ENCODE measurements around the gene MEP1A.
"Not testable (repeated sequence)": the region's sequence is repeated elsewhere in the genome, so short reads cannot be mapped to it uniquely, and the experiment has no call there.

MEP1A gene

GRCh38 chr6:46774736-46775135 lies 18.5 kb upstream of the MEP1A start:
- 95% methylated on average over 20 of the region's 24 CpGs for WGBS

DNA sequence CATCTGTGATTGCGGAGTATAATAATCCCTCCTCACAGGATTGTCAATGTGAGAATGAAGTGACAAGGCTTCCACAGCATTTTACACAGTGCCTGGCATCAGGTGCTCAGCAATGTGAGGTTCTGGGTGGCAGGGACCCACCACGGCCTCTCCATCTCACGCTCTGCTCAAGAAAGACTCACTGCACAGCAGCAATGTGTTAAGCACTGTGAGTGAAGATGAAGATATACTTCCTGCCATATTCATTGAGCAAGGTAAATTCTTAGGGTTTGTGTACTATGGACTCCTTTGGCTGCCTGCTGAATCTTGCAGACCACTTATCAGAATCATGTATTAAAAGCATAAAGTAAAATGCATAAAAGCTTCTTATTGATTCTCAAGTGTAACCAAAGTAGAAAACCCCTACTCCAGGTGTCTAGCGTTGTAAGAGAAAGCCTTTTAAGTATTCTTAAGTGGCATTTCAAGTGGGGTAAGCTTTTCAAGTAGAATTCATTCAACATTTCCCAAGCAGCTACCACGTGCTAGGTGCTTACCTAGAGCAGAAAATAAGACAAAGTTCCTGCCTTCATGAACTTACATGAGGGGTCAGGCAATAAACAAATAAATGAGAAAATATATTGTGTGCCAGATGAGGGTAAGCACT lies 17.0 kb upstream of the MEP1A start:
- H2AK5ac ChIP-seq (ENCODE audit: low read length, severe bottlenecking): no peak overlapping the region
- no peak overlapping the region for H3K18ac ChIP-seq (ENCODE audit: low read depth in 1 of 2, low read length in 2 of 2)
- H3K4me2 ChIP-seq (ENCODE audit: low read length, poor library complexity, severe bottlenecking): no peak overlapping the region
- peaks cover 0 to 4% of the 10 kb centered on the region in 2 experiments for H3K27me3 ChIP-seq (ENCODE audit: control insufficient read depth in 1 of 2, insufficient read depth in 1 of 2, low read length in 2 of 2)
- no peak overlapping the region for H2BK15ac ChIP-seq (ENCODE audit: low read depth, poor library complexity, severe bottlenecking)
- H2BK5ac ChIP-seq (ENCODE audit: low read depth, low read length, poor library complexity, severe bottlenecking): no peak overlapping the region
- no peaks in the 10 kb centered on the region for H3K9me3 ChIP-seq (ENCODE audit: control insufficient read depth, low read length)
- H3K4me1 ChIP-seq (ENCODE audit: control insufficient read depth, insufficient read depth, low read depth, low read length): no peaks in the 10 kb centered on the region
- H4K8ac ChIP-seq (ENCODE audit: low read length): no peak overlapping the region
- H3K27ac ChIP-seq (ENCODE audit: low read length, poor library complexity, severe bottlenecking): no peak overlapping the region
- H3K4ac ChIP-seq (ENCODE audit: low read depth in 1 of 2, low read length in 2 of 2): no peak overlapping the region
- 85% methylated on average over 4 of the region's 5 CpGs for WGBS
- H3K79me1 ChIP-seq (replicated peaks; ENCODE audit: low read length, poor library complexity, severe bottlenecking): no peaks in the 10 kb centered on the region
- no peak overlapping the region for H3K9ac ChIP-seq (ENCODE audit: low read length)
- H3K14ac ChIP-seq (ENCODE audit: low read length in 2 of 2): no peak overlapping the region
- DNase-seq: no peak
- no peak overlapping the region for H2BK12ac ChIP-seq (ENCODE audit: low read length in 2 of 2)
- no peak overlapping the region for H2AFZ ChIP-seq (ENCODE audit: low read depth, low read length)
- H3K36me3 ChIP-seq (ENCODE audit: control insufficient read depth in 1 of 2, insufficient read depth in 2 of 2, low read depth in 1 of 2, low read length in 2 of 2): no peaks in the 10 kb centered on the region
- no peak overlapping the region for H4K91ac ChIP-seq (ENCODE audit: low read length)
- H3K23ac ChIP-seq (ENCODE audit: low read length in 2 of 2): no peak overlapping the region
- no peak overlapping the region for H2BK120ac ChIP-seq (ENCODE audit: low read depth, low read length)
- H3K4me3 ChIP-seq (ENCODE audit: insufficient read depth in 1 of 2, low read depth in 1 of 2, low read length in 2 of 2): no peak overlapping the region

More at GRCh38 chr6:46774736-46775135, 18.5 kb upstream of the MEP1A start:
- H3K4me1 ChIP-seq (ENCODE audit: control insufficient read depth, insufficient read depth, low read depth, low read length); H3K27ac ChIP-seq (ENCODE audit: low read length, poor library complexity, severe bottlenecking); H2BK5ac ChIP-seq (ENCODE audit: low read depth, low read length, poor library complexity, severe bottlenecking); H3K23ac ChIP-seq (ENCODE audit: low read length in 2 of 2); H3K4ac ChIP-seq (ENCODE audit: low read depth in 1 of 2, low read length in 2 of 2); H3K14ac ChIP-seq (ENCODE audit: low read length in 2 of 2); H3K4me2 ChIP-seq (ENCODE audit: low read length, poor library complexity, severe bottlenecking); H3K27me3 ChIP-seq (ENCODE audit: control insufficient read depth in 1 of 2, insufficient read depth in 1 of 2, low read length in 2 of 2); H3K36me3 ChIP-seq (ENCODE audit: control insufficient read depth in 1 of 2, insufficient read depth in 2 of 2, low read depth in 1 of 2, low read length in 2 of 2); H2AFZ ChIP-seq (ENCODE audit: low read depth, low read length); H3K79me1 ChIP-seq (replicated peaks; ENCODE audit: low read length, poor library complexity, severe bottlenecking); H2AK5ac ChIP-seq (ENCODE audit: low read length, severe bottlenecking); DNase-seq; H4K91ac ChIP-seq (ENCODE audit: low read length); H2BK15ac ChIP-seq (ENCODE audit: low read depth, poor library complexity, severe bottlenecking); H3K18ac ChIP-seq (ENCODE audit: low read depth in 1 of 2, low read length in 2 of 2); H3K9ac ChIP-seq (ENCODE audit: low read length); H3K4me3 ChIP-seq (ENCODE audit: insufficient read depth in 1 of 2, low read depth in 1 of 2, low read length in 2 of 2); H2BK12ac ChIP-seq (ENCODE audit: low read length in 2 of 2); H3K9me3 ChIP-seq (ENCODE audit: control insufficient read depth, low read length); H2BK120ac ChIP-seq (ENCODE audit: low read depth, low read length); H4K8ac ChIP-seq (ENCODE audit: low read length): not testable (repeated sequence)

DNA sequence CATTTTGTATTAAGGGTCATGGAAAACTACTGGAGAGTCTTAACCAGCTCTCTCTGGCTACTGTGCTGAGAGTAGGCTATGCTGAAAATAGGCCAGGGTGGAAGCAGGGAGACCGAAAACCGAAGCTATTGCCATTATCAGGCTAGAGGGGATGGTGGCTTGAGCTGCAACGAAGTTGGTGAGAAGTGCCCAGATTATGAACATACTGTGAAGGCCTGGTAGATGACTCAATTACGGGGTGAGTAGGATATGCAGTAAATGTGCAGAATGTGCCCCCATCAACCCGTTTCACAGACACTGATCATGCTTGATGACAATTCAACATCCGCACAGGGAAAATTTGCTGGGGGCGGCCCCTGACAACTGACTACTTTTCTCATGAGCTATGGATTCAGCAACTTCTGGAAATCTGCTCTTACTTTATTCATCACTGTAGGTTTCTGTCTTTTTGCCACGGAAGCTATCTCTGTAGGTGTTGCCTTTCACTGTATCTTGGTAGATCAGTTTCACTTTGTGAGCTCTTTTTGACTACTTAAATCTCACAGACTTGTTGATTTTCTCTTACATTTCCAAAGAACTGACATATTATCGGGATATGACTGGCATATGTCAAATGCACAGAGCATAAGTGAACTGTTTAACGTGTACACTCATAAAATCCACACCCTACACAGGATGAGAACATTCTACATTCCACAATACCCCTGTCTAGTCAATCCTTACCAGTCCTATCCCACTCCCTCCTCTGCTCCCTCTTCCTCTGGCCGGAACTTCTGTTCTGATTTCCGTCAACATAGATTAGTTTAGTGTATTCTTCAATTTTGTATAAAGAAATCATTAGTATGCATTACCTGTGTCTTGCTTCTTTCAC lies 15.5 kb upstream of the MEP1A start:
- Histone ChIP-seq H4K8ac (ENCODE audit: low read length) (no peak overlapping the region), H3K4me1 (ENCODE audit: control insufficient read depth, insufficient read depth, low read depth, low read length) (no peaks in the 10 kb centered on the region), H3K18ac (ENCODE audit: low read depth in 1 of 2, low read length in 2 of 2) (no peak overlapping the region), H2BK120ac (ENCODE audit: low read depth, low read length) (no peak overlapping the region), H3K4me2 (ENCODE audit: low read length, poor library complexity, severe bottlenecking) (no peak overlapping the region), H2BK12ac (ENCODE audit: low read length in 2 of 2) (no peak overlapping the region), H3K9me3 (ENCODE audit: control insufficient read depth, low read length) (no peaks in the 10 kb centered on the region), H2BK5ac (ENCODE audit: low read depth, low read length, poor library complexity, severe bottlenecking) (no peak overlapping the region), H2BK15ac (ENCODE audit: low read depth, poor library complexity, severe bottlenecking) (no peak overlapping the region), H3K79me1 (replicated peaks; ENCODE audit: low read length, poor library complexity, severe bottlenecking) (no peaks in the 10 kb centered on the region), H2AK5ac (ENCODE audit: low read length, severe bottlenecking) (no peak overlapping the region), H3K27ac (ENCODE audit: low read length, poor library complexity, severe bottlenecking) (no peak overlapping the region), H3K9ac (ENCODE audit: low read length) (no peak overlapping the region), H3K4me3 (ENCODE audit: insufficient read depth in 1 of 2, low read depth in 1 of 2, low read length in 2 of 2) (no peak overlapping the region), H3K23ac (ENCODE audit: low read length in 2 of 2) (no peak overlapping the region), H3K36me3 (ENCODE audit: control insufficient read depth in 1 of 2, insufficient read depth in 2 of 2, low read depth in 1 of 2, low read length in 2 of 2) (no peaks in the 10 kb centered on the region), H3K4ac (ENCODE audit: low read depth in 1 of 2, low read length in 2 of 2) (no peak overlapping the region), H2AFZ (ENCODE audit: low read depth, low read length) (no peak overlapping the region), H4K91ac (ENCODE audit: low read length) (no peak overlapping the region), H3K27me3 (ENCODE audit: control insufficient read depth in 1 of 2, insufficient read depth in 1 of 2, low read length in 2 of 2) (peaks cover 0 to 2% of the 10 kb centered on the region in 2 experiments), H3K14ac (ENCODE audit: low read length in 2 of 2) (no peak overlapping the region)
- DNase-seq: no peak
- 85% methylated on average over 10 of the region's 12 CpGs for WGBS
